Measurements from ENCODE around the gene HNRNPA2B1. TPM values are rescaled to one million over a fixed set of nuclear protein-coding genes. Genes with fewer than 3 reads are reported as not detected.

HNRNPA2B1 gene
- total and polyA plus RNA-seq, 2 of the 8 experiments (the other 6 are each of a cell fraction or from before 2014, with no cell fraction given): 276 to 1,255 TPM

DNA sequence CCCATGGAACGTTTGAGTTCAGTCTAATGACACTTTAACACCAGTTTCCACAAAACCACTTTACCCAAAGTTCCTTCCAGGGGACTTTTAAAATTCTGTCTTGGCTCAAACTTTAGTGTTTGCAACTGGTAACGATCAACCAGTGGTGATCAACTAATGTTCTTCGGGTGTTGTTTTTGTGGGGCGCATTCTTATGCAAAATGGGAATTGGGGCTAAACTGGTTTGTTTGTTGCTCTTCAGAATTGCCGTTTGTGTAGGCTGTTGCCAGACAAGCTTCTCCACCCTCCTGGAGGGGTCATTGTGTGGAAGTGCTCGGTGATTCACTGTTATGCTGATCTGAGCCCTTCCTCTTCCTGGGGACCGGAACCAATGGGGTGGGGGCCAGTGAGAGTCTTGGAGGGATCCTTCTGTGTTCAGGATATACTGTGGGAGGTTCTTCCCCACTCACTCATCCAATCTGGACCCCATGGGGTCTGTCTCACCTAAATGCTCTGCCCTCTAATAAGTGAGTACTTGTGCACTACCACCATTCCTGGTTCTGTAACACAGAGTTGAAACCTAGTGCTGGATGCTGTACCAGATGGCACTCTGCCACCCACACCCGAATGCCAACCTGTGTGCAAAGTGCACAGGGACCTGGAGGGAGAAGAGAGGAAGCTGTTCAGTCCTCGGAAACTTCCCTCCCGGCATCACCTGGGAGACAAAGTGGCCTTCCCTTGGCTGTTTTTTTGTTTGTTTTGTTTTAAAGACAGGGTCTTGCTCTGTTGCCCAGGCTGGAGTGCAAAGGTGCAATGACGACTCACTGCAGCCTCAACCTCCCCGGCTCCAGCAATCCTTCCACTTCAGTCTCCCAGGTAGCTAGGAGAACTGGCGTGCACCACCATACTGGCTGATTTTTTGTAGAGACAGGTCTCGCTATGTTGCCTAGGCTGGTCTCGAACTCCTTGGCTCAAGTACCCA lies 46.4 kb downstream of the HNRNPA2B1 start (continued):
- TF ChIP-seq POLR2AphosphoS5 (IDR thresholded peaks at IDR 0.05; ENCODE audit: low read depth, low read length) (peak; percentile 31; the same call in 1 of the 2 replicates), BCL11A (IDR thresholded peaks at IDR 0.05; ENCODE audit: low read depth in 2 of 2, low read length in 2 of 2) (peak in 1 of 2 experiments; percentile 24), CTBP2 (IDR thresholded peaks at IDR 0.05; ENCODE audit: borderline replicate concordance, insufficient read depth, insufficient read length, low read length) (peak; percentile 74), HDAC2 (IDR thresholded peaks at IDR 0.05; ENCODE audit: borderline replicate concordance in 1 of 2, low read depth in 2 of 2, low read length in 2 of 2) (0 out of 4 replicates have a peak, but pooled peaks have one; percentile 6 to 7), SIN3A (conservative IDR thresholded peaks at IDR 0.05 in 1 of 2, IDR thresholded peaks at IDR 0.05 in 1 of 2; ENCODE audit: low read depth in 1 of 2, low read length in 2 of 2) (0 out of 4 replicates have a peak, but pooled peaks have one; percentile 23 to 44), TAF1 (IDR thresholded peaks at IDR 0.05; ENCODE audit: low read depth, low read length) (peak; percentile 64), RBBP5 (IDR thresholded peaks at IDR 0.05; ENCODE audit: borderline replicate concordance, low read depth, low read length) (0 out of 2 replicates have a peak, but pooled peaks have one; percentile 53), SP1 (IDR thresholded peaks at IDR 0.05; ENCODE audit: low read depth, low read length) (peak; percentile 88)
- TF ChIP-seq, protein P1, sequence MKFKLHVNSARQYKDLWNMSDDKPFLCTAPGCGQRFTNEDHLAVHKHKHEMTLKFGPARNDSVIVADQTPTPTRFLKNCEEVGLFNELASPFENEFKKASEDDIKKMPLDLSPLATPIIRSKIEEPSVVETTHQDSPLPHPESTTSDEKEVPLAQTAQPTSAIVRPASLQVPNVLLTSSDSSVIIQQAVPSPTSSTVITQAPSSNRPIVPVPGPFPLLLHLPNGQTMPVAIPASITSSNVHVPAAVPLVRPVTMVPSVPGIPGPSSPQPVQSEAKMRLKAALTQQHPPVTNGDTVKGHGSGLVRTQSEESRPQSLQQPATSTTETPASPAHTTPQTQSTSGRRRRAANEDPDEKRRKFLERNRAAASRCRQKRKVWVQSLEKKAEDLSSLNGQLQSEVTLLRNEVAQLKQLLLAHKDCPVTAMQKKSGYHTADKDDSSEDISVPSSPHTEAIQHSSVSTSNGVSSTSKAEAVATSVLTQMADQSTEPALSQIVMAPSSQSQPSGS (IDR thresholded peaks at IDR 0.05; ENCODE audit: low read length): no peak; the same call in none of the 2 replicates

Data from H1 (cell line).